ENCODE results near the gene HOXA13. TPM values are rescaled to one million over a fixed set of nuclear protein-coding genes. Genes with fewer than 3 reads are reported as not detected.

The HOXA13 gene
- total and polyA plus RNA-seq, 2 experiments from 2014 or later, result not detected

DNA sequence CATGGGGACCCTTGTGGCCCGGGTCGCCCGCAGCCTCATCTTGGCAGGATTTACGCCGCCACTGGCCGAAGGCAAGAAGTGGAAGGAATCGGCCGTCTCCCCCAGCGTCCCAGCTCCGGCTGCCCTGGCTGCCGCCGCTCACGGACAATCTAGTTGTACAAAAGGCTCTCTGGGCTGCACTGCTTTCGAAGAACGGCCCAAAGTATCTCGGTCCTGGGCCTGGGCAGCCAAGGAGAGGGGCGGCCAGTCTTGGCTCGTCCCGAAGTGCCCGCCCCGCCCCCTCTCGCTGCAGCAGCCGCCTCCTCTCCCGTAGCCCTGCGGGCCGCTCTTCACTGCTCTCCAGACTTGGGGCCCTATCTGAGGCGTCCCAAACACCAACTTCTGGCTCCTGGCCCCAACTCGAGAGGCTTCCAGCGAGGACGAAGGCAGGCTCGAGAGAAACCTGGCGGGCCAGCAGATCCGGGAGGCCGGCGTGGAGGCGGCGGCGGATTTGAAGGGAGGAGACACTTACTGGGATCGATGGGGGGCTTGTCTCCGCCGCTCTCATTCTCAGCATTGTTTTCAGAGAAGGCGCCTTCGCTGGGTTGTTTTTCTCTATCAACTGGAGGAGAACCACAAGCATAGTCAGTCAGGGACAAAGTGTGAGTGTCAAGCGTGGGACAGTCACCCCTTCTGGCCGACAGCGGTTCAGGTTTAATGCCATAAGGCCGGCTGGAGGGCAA lies 35.4 kb downstream of the HOXA13 start:
- peak; percentile 17 for ATAC-seq
- Mint-ChIP-seq H3K27ac (no peak overlapping the region), H3K4me3 (no peak overlapping the region; the same call in 2 of the 3 replicates), H3K36me3 (ENCODE audit: low read depth) (no peaks in the 10 kb centered on the region; the same call in 2 of the 3 replicates), H3K27me3 (ENCODE audit: insufficient read depth, low read depth, poor library complexity) (peaks cover 99% of the 10 kb centered on the region), H3K9me3 (peaks cover 8% of the 10 kb centered on the region; the same call in 2 of the 3 replicates), H3K4me1 (peaks cover 13% of the 10 kb centered on the region)
- Histone ChIP-seq H3K4me1 (ENCODE audit: insufficient read depth) (no peaks in the 10 kb centered on the region), H3K79me2 (replicated peaks; ENCODE audit: insufficient read depth) (no peaks in the 10 kb centered on the region), H3K36me3 (ENCODE audit: insufficient read depth) (no peaks in the 10 kb centered on the region; the same call in 1 of the 2 replicates), H3K9me2 (ENCODE audit: insufficient read depth) (no peaks in the 10 kb centered on the region), H3F3A (replicated peaks; ENCODE audit: low read depth) (peaks cover 31% of the 10 kb centered on the region), H3K27ac (ENCODE audit: low read depth) (no peak overlapping the region), H2AFZ (peak overlapping the region; percentile 85; the same call in 1 of the 2 replicates), H3K4me2 (peak overlapping the region; percentile 65), H3K4me3 (peak overlapping the region; percentile 43; the same call in 1 of the 2 replicates), H4K20me1 (replicated peaks; ENCODE audit: insufficient read depth) (peaks cover 44% of the 10 kb centered on the region), H3K27me3 (ENCODE audit: insufficient read depth) (peaks cover 100% of the 10 kb centered on the region)
- peak; percentile 72 for DNase-seq (ENCODE audit: low spot score)
- no peak for TF ChIP-seq REST (IDR thresholded peaks at IDR 0.05; ENCODE audit: unreplicated experiment)
- TF ChIP-seq CTCF (conservative IDR thresholded peaks at IDR 0.05; ENCODE audit: low read depth in 2 of 2), result peak in 1 of 2 experiments; percentile 37; a peak in 2 of 4 replicates
- TF ChIP-seq POLR2AphosphoS5 (IDR thresholded peaks at IDR 0.05; ENCODE audit: low read depth), result no peak
- peak; percentile 93 for TF ChIP-seq EZH2phosphoT487 (IDR thresholded peaks at IDR 0.05; ENCODE audit: unreplicated experiment)
- TF ChIP-seq, protein P1, sequence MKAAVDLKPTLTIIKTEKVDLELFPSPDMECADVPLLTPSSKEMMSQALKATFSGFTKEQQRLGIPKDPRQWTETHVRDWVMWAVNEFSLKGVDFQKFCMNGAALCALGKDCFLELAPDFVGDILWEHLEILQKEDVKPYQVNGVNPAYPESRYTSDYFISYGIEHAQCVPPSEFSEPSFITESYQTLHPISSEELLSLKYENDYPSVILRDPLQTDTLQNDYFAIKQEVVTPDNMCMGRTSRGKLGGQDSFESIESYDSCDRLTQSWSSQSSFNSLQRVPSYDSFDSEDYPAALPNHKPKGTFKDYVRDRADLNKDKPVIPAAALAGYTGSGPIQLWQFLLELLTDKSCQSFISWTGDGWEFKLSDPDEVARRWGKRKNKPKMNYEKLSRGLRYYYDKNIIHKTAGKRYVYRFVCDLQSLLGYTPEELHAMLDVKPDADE (IDR thresholded peaks at IDR 0.05), result no peak
- TF ChIP-seq EZH2 (IDR thresholded peaks at IDR 0.05; ENCODE audit: low read depth, unreplicated experiment), result peak; percentile 98

DNA sequence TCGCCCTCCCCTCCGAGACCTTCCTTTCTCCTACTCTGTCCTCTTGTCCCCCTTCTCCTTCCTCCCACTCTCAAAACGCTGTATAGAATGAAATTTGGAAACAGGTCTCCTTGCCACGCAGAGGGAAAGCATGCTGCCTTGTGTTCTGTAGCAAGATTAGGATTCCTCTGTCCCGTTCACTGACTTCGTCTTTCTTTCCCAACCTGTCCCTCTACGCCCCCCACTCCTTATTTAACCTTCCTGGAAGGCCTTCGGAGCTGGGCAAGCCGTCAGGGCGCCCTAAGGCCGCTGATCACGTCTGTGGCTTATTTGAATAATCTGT lies 35.9 kb downstream of the HOXA13 start:
- peak overlapping the region; percentile 43; the same call in 1 of the 2 replicates for H3K4me3 ChIP-seq
- H3K27me3 Mint-ChIP-seq (ENCODE audit: insufficient read depth, low read depth, poor library complexity), result peaks cover 99% of the 10 kb centered on the region
- no peak for DNase-seq (ENCODE audit: low spot score)
- peaks cover 13% of the 10 kb centered on the region for H3K4me1 Mint-ChIP-seq
- H3K36me3 ChIP-seq (ENCODE audit: insufficient read depth), result no peaks in the 10 kb centered on the region; the same call in 1 of the 2 replicates
- H3K9me3 Mint-ChIP-seq, result peaks cover 8% of the 10 kb centered on the region; the same call in 2 of the 3 replicates
- H3K27ac Mint-ChIP-seq, result no peak overlapping the region
- no peaks in the 10 kb centered on the region; the same call in 2 of the 3 replicates for H3K36me3 Mint-ChIP-seq (ENCODE audit: low read depth)
- no peaks in the 10 kb centered on the region for H3K9me2 ChIP-seq (ENCODE audit: insufficient read depth)
- no peak for ATAC-seq
- no peaks in the 10 kb centered on the region for H3K79me2 ChIP-seq (replicated peaks; ENCODE audit: insufficient read depth)
- peak overlapping the region; percentile 65; the same call in 1 of the 2 replicates for H3K4me2 ChIP-seq
- peak overlapping the region; percentile 85; the same call in 1 of the 2 replicates for H2AFZ ChIP-seq
- no peaks in the 10 kb centered on the region for H3K4me1 ChIP-seq (ENCODE audit: insufficient read depth)
- no peak overlapping the region for H3K27ac ChIP-seq (ENCODE audit: low read depth)
- TF ChIP-seq JUNB (IDR thresholded peaks at IDR 0.05; ENCODE audit: unreplicated experiment) (no peak), REST (IDR thresholded peaks at IDR 0.05; ENCODE audit: unreplicated experiment) (no peak), STAT1 (IDR thresholded peaks at IDR 0.05; ENCODE audit: unreplicated experiment) (no peak), CTCF (conservative IDR thresholded peaks at IDR 0.05; ENCODE audit: low read depth in 2 of 2) (no peak), NANOG (IDR thresholded peaks at IDR 0.05; ENCODE audit: borderline replicate concordance) (no peak), EZH2 (IDR thresholded peaks at IDR 0.05; ENCODE audit: low read depth, unreplicated experiment) (peak; percentile 84), EZH2phosphoT487 (IDR thresholded peaks at IDR 0.05; ENCODE audit: unreplicated experiment) (no peak)
- peaks cover 49% of the 10 kb centered on the region for H4K20me1 ChIP-seq (replicated peaks; ENCODE audit: insufficient read depth)
- H3K4me3 Mint-ChIP-seq, result no peak overlapping the region; the same call in 2 of the 3 replicates
- H3F3A ChIP-seq (replicated peaks; ENCODE audit: low read depth), result peaks cover 34% of the 10 kb centered on the region
- H3K27me3 ChIP-seq (ENCODE audit: insufficient read depth), result peaks cover 100% of the 10 kb centered on the region

Measured in GM23338 (cell line).